IPS-18c (cell line): ENCODE results near the gene PYCR2.
"Not testable (repeated sequence)": the region's sequence is repeated elsewhere in the genome, so short reads cannot be mapped to it uniquely, and the experiment has no call there.

Source experiments
- H3K4me3 ChIP-seq: 2 replicates; pipeline ENCODE4 v1.7.0; 2013; ENCODE audit warnings: low read depth, mild to moderate bottlenecking, low read length, moderate library complexity; ENCODE audit not compliant: insufficient read depth
- H3K9me3 ChIP-seq: one replicate; pipeline ENCODE4 v1.6.1; 2013; ENCODE audit warnings: mild to moderate bottlenecking, low read length, moderate library complexity; ENCODE audit not compliant: control insufficient read depth, insufficient read depth

PYCR2 gene

GRCh38 chr1:225930566-225930965 is 6.5 kb upstream of the PYCR2 start:
- H3K4me3 ChIP-seq, result no peak overlapping the region
- H3K9me3 ChIP-seq, result peaks cover 2% of the 10 kb centered on the region

- H3K9me3 ChIP-seq, H3K4me3 ChIP-seq: not testable (repeated sequence)
These were observed 5.4 kb upstream of the PYCR2 start for GRCh38 chr1:225929462-225929861.

- Histone ChIP-seq H3K9me3 (peaks cover 5% of the 10 kb centered on the region), H3K4me3 (no peak overlapping the region)
These were observed 4.4 kb upstream of the PYCR2 start for GRCh38 chr1:225928186-225929175.

DNA sequence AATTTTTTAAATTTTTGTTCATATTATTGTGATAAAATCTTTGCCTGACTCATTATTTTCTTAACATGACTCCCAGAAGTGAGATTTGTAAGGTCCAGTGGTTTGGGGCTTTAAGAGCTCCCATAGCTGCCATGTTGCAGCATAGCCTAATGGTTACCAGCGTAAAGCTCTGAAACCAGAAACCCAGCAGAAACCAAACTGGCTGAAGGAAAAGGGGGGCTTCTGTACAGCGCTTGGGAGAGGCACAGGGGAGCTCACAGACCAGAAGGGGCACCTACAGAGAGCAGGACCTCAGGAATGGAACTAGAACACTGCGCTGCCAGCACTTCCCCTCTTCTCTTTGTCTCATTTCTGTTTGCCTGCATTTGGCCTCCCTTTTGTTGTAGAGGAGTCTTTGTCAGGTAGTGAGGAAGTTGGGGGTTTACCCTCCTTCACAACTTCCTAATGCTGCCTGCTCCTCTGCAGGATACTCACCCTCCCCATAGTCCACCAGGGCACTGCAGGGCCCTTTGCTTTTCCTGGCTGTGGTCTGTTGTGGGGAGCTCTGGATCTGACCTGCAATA is 2.6 kb upstream of the PYCR2 start:
- H3K9me3 ChIP-seq, result peaks cover 5% of the 10 kb centered on the region
- no peak overlapping the region for H3K4me3 ChIP-seq

GRCh38 chr1:225923381-225923691 is 714 bp downstream of the PYCR2 start:
- H3K4me3 ChIP-seq, result peak overlapping the region; percentile 99
- H3K9me3 ChIP-seq, result peaks cover 5% of the 10 kb centered on the region

DNA sequence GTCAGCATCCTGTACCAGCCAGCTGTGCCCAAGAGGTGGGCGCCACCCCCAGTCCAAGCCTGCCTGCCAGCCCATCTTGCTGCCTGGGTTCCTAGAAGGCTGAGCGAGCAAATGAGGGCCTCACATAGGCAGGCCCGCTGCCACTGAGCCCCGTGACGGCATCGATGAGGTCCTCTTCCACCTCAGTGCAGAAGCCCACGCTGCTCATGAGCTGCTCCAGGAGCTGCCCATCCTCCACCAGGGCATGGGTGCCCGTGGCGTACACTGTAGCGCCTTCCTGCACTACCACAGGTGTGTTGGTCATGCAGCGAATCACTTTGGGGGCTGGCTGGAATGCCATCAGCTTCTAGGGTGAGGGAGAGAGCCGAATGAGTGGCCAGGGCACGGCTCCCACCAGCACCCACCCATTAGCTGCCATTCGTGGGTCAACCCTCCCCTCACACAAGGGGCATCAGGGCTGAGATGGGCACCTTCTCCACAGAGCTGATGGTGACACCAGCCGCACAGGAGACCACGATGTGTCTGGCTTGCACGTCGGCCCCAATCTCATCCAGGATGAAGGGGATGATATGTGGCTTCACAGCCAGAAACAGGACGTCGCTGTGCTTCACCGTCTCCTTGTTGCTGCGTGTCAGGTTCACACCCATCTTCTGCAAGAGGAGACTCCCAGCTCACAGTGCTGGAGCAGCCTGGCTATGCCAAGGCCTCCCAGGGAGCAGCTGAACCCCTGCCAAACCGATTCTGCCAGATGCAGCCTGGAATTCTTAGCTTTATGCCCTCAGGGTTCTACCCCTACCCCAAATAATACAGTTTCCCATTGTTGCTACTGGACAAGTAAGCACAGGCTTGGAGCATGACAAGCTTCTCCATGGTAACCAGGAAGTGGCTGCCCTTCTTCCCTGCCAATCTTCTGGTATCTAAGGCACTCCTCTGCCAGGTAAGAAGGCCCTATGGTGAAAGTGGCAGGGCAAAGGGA is 2.0 kb downstream of the PYCR2 start:
- Histone ChIP-seq H3K4me3 (no peak overlapping the region; the same call in 1 of the 2 replicates), H3K9me3 (peaks cover 5% of the 10 kb centered on the region)

GRCh38 chr1:225919906-225920305 is 4.1 kb downstream of the PYCR2 start:
- H3K4me3 ChIP-seq, result no peak overlapping the region
- peaks cover 5% of the 10 kb centered on the region for H3K9me3 ChIP-seq

DNA sequence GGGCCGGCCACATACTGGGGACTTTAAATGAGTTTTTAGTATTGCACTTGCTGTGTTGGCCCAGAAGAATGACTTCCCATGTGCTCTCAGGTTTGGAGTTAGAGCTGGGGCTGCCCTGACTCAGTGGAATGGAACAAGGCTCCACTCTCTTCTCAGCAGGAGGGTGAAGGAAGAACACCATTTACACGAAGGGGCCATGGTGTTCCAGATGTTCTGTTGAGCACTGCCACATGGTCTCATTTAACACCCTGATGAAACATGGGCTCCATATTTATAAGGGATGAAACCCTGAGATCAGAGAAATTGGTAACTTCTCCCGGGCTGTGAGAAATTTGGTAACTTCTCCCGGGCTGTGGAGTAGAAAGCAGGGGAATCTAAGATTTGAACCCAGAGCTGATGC is 5.8 kb downstream of the PYCR2 start:
- peaks cover 2% of the 10 kb centered on the region for H3K9me3 ChIP-seq
- H3K4me3 ChIP-seq, result no peak overlapping the region

GRCh38 chr1:225917536-225917935 is 6.5 kb downstream of the PYCR2 start:
- peaks cover 2% of the 10 kb centered on the region for H3K9me3 ChIP-seq
- no peak overlapping the region for H3K4me3 ChIP-seq

DNA sequence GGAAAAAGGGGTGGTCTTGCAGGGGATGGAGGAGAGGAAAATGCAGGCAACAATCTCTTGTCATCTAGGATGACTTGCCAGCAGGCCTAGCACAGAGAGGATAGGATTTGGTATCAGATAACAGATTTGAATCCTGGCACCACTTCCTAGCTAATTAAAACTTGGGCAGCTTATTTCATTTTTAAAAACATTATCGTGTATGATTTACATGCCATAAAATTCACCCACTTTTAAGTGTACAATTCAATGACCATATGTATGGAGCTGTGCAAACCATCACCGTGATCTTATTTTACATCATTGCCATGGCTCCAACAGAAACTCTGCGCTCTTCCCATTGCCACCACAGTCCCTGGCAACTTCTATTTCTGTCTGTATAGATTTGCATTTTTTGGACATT is 6.9 kb downstream of the PYCR2 start:
- Histone ChIP-seq H3K4me3 (no peak overlapping the region), H3K9me3 (peaks cover 2% of the 10 kb centered on the region)

DNA sequence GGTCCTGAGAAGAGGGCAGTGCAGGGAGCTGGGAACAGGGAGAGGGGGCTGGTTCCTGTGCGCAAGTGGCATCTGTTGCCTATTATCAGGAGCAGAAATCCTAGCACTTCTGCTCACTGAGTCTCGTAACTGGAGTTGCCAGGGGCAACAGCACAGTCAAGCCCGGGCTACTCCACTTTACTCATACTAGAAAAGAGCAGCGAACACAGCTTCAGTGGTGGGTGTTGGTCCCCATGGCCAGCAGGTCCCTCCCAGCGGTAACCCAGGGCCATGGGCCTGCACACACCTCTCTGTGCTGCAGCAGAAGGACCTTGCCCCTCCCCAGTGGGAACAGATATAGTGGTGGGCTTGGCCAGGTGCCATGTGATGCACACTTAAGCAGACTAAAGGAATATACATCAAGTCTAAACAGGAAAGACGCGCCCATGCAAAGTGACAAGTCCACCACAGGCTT is 8.5 kb downstream of the PYCR2 start:
- no peaks in the 10 kb centered on the region for H3K9me3 ChIP-seq
- no peak overlapping the region for H3K4me3 ChIP-seq

DNA sequence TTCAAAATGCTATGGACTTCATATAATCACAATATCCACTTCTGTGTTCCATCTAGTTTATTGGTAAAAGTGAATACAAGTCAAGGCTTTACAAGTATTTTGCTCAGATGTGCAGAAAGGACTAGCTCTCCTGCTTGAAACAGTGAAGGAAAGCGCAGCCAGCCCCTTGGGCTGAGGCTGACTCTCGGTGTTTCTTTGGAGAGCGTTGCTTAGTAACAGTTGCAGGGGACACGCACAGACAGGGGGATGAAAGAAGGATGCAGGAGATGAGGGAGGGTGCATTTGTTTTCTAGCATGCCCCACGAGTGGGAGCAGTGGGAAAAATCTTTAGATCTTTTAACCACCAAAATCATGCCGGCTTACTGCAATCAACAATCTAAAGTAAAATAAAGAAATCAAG is 9.1 kb downstream of the PYCR2 start:
- no peaks in the 10 kb centered on the region for H3K9me3 ChIP-seq

GRCh38 chr1:225914391-225914790 is 9.7 kb downstream of the PYCR2 start:
- H3K4me3 ChIP-seq, result no peak overlapping the region
- H3K9me3 ChIP-seq, result no peaks in the 10 kb centered on the region

More for the DNA sequence above, 9.1 kb downstream of the PYCR2 start:
- H3K4me3 ChIP-seq, result no peak overlapping the region

DNA sequence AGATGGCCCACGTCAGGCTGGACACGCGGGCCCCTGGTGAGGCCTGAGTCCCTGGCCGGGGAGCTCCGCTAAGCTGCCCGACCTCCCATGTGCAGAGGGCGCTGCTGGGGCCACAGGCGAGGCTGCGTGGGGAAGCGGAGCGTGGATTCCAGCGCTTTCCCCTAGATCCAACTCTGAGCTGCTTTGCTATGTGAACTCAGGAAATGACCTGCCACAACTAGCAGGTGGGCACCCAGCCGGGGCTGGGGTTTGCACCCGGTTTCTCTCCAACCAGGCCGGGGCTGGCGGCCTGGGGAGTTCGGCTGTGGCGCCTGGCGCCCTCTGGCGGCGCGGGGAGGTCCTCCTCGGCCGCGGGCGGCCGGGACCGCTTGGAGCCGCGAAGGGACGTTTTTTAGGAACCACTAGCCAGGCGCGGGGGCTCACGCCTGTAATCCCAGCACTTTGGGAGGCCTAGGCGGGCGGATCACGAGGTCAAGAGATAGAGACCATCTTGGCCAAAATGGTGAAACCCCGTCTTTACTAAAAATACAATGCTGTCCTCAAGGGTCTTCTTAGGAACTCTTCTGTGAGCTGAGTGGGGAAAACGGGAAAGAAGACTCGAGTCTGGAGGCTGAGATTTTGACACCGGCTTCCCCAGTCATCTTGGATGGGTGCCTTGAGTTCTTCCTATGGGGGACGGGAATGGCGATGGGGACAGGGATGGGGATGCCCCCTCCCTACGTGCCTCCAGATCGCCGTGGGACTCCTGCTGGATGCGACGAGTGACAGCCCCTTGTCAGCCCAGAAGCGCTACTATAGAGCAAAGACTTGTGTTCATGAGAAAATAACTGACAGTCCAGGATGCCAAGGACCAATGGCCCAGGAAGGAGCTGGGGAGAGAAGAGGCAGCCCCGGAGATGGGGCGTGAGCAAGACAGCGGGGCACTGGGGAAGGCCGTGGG is 12.6 kb downstream of the PYCR2 start:
- Histone ChIP-seq H3K4me3 (0 out of 2 replicates have a peak overlapping the region, but pooled peaks have one; percentile 9), H3K9me3 (no peaks in the 10 kb centered on the region)

DNA sequence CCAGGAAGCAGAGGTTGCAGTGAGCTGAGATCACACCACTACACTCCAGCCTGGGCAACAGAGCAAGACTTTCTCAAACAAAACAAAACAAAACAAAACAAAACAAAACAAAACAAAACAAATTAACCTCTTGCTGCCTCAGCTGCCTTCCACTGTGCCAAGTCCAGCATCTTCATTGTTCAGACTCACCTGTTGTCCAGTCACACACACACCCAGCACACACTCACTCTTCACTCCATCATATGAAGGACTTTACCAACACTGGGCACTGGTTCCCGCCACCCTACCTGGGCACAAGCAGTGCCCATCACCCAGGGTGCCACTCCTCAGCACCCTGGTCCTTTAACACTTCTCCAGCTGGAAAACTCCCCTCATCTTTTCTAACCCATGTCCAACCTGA is 14.6 kb downstream of the PYCR2 start:
- Histone ChIP-seq H3K4me3 (no peak overlapping the region), H3K9me3 (no peaks in the 10 kb centered on the region)

GRCh38 chr1:225908773-225909172 is 15.3 kb downstream of the PYCR2 start:
- Histone ChIP-seq H3K9me3 (no peaks in the 10 kb centered on the region), H3K4me3 (no peak overlapping the region)
